Thyroid gland (tissue), 4 donors: ENCODE results near the gene KREMEN1. TPM values are rescaled to one million over a fixed set of nuclear protein-coding genes. Genes with fewer than 3 reads are reported as not detected.
A peak's percentile ranks its signal among the peaks of the same experiment; 100 is the strongest.

Experiments used
- DNase-seq, 2 donors: peaks; one replicate each; pipeline ENCODE4 v3.0.0-alpha.2; 2019
- H3K27ac ChIP-seq, 3 donors: fragments of 200-600 bp; sonication (generic); 1 replicate in 2 of 3; 2 replicates in 1 of 3; pipeline ENCODE4 v1.5.1; 2016 to 2019; ENCODE audit warnings: mild to moderate bottlenecking in 1 of 3, moderate library complexity in 1 of 3
- H3K27me3 ChIP-seq: fragments of 200-600 bp; sonication (generic); one replicate; pipeline ENCODE4 v1.5.1; 2019
- H3K36me3 ChIP-seq, 2 donors: fragments of 200-600 bp; sonication (generic); one replicate each; pipeline ENCODE4 v1.5.1; 2016 to 2019
- H3K4me1 ChIP-seq, 2 donors: fragments of 200-600 bp; sonication (generic); one replicate each; pipeline ENCODE4 v1.5.1; 2017 to 2019
- H3K4me3 ChIP-seq, 3 donors: fragments of 200-600 bp; sonication (generic); replicated peaks in 1 of 3; 1 replicate in 2 of 3; 2 replicates in 1 of 3; pipeline ENCODE4 v1.5.1; 2016; ENCODE audit warnings: mild to moderate bottlenecking in 1 of 3
- H3K9me3 ChIP-seq: fragments of 200-600 bp; sonication (generic); one replicate; pipeline ENCODE4 v1.5.1; 2017
- POLR2A ChIP-seq, 2 donors: fragments of 450-650 bp; IDR thresholded peaks; one replicate each; pipeline ENCODE4 v1.6.1; 2017; ENCODE audit warnings: antibody characterized with exemption in 2 of 2, mild to moderate bottlenecking in 2 of 2, moderate library complexity in 1 of 2
- WGBS, 2 donors: methylation state at CpG; one replicate each; pipeline ENCODE4 v1.1.5; 2017; 5-methylcytosine and 5-hydroxymethylcytosine counted together
- intact Hi-C: fragments of 100-400 bp; cut with DNase I; formaldehyde crosslinking; loops from one replicate; pipeline ENCODE4 v1.15.1; 2023
- total RNA-seq, 4 donors: library from RNA; depleted of rRNA; stranded (reverse); fragments of >200 nt; gene quantifications; one replicate each; pipeline ENCODE4 v1.2.3, GENCODE V29; 2016
- TF ChIP-seq, protein P1 (sequence below), 6 experiments: fragments of 200-600 bp in 3 of 6; fragments of 450-650 bp in 3 of 6; sonication (generic) in 3 of 6; IDR thresholded peaks; one replicate each; pipeline ENCODE4 v1.5.1; 2016 to 2019; ENCODE audit warnings: antibody characterized with exemption in 6 of 6, mild to moderate bottlenecking in 2 of 6, inconsistent platforms in 1 of 6, moderate library complexity in 1 of 6

The KREMEN1 gene
- total RNA-seq, 4 donors from 2014 or later, result 18.1 to 27.1 (median 25.6) TPM

DNA sequence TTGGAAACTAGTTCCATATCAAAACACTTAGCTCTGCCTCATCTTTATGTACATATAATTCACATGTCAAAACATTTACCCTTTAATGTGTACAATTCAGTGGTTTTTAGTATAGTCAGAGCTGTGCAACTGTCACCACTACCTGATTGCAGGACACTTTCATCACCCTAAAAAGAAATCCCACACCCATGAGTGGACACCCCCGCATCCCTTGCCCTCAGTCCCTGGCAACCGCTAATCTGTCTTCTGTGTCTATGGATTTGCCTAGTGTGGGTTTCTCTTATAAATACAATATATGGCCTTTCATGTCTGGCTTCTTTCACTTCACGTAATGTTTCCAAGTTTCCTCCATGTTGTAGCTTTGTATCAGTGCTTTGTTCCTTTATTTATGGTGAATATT is 124.3 kb downstream of the KREMEN1 start:
- Histone ChIP-seq H3K4me1 (no peaks in the 10 kb centered on the region), H3K9me3 (no peaks in the 10 kb centered on the region), H3K27ac (no peak overlapping the region), H3K27me3 (no peaks in the 10 kb centered on the region), H3K4me3 (no peak overlapping the region), H3K36me3 (no peaks in the 10 kb centered on the region)
- no peak for DNase-seq
- TF ChIP-seq, protein P1, sequence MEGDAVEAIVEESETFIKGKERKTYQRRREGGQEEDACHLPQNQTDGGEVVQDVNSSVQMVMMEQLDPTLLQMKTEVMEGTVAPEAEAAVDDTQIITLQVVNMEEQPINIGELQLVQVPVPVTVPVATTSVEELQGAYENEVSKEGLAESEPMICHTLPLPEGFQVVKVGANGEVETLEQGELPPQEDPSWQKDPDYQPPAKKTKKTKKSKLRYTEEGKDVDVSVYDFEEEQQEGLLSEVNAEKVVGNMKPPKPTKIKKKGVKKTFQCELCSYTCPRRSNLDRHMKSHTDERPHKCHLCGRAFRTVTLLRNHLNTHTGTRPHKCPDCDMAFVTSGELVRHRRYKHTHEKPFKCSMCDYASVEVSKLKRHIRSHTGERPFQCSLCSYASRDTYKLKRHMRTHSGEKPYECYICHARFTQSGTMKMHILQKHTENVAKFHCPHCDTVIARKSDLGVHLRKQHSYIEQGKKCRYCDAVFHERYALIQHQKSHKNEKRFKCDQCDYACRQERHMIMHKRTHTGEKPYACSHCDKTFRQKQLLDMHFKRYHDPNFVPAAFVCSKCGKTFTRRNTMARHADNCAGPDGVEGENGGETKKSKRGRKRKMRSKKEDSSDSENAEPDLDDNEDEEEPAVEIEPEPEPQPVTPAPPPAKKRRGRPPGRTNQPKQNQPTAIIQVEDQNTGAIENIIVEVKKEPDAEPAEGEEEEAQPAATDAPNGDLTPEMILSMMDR (IDR thresholded peaks at IDR 0.05), result no peak
- TF ChIP-seq POLR2A (IDR thresholded peaks at IDR 0.05), result no peak
- intact Hi-C loops, result no loop called here
- WGBS, 2 donors, result 97 to 99% methylated on average over 3 of the region's 3 CpGs

DNA sequence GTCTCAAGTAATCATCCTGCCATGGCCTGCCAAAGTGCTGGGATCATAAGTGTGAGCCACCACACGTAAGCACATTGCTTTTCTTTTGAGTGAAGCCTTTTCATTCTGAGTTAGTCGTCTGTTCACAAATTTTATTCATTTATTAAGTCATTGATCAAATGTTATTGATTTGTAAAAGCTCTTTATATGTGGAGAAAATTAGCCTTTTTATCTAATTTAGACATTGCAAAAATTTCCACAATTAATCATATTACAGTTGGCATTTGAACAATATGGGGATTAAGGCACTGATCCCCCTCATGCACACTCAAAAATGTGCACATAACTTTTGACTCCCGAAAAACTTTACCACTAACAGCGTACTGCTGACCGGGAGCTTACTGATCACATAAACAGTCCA is 125.4 kb downstream of the KREMEN1 start:
- Histone ChIP-seq H3K4me3 (no peak overlapping the region), H3K4me1 (peaks cover 0 to 7% of the 10 kb centered on the region in 2 donors), H3K36me3 (no peaks in the 10 kb centered on the region), H3K9me3 (no peaks in the 10 kb centered on the region), H3K27ac (no peak overlapping the region), H3K27me3 (no peaks in the 10 kb centered on the region)
- WGBS, 2 donors, result 96 to 97% methylated on average over 5 of the region's 5 CpGs
- no peak for TF ChIP-seq POLR2A (IDR thresholded peaks at IDR 0.05)
- DNase-seq, result no peak
- intact Hi-C loops, result no loop called here

DNA sequence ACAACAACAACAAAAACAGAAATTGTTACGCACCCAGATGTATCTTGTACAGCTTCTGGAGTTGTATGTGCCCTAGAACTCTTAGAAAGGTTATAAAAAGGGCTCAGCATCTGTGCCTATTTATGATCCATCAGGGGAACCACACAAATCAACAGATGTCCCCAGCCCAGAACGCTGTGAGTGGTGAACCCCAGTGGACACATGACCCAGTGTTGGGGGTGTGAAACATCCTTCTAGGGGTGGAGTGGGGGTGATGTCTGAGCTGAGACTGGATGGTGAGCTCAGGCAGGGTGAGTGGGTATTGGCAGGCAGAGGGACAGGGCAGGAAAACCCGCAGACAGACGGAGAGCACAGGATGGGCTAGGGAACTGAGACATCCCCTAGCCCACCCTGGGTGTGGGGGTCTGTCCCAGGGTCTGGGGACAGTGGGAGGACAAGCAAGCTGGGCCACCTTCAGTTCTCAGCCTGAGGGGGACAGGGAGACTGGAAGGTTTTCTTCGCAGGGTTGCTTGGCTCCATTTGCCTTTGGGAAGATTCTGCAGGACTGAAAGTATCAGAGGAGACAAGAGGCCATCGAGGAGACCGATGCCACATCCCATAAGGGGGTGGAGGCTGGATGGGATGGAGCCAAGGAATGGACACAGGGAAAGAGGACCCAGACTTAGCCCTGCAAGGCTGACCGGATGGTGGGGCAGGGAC is 127.0 kb downstream of the KREMEN1 start:
- Histone ChIP-seq H3K36me3 (no peaks in the 10 kb centered on the region), H3K9me3 (no peaks in the 10 kb centered on the region), H3K4me1 (peaks cover 0 to 7% of the 10 kb centered on the region in 2 donors), H3K27me3 (no peaks in the 10 kb centered on the region), H3K4me3 (no peak overlapping the region), H3K27ac (no peak overlapping the region)
- intact Hi-C loops, result no loop called here
- WGBS, 2 donors, result 83 to 88% methylated on average over 8 of the region's 8 CpGs
- TF ChIP-seq, protein P1 (IDR thresholded peaks at IDR 0.05), result no peak
- TF ChIP-seq POLR2A (IDR thresholded peaks at IDR 0.05), result no peak
- no peak for DNase-seq

DNA sequence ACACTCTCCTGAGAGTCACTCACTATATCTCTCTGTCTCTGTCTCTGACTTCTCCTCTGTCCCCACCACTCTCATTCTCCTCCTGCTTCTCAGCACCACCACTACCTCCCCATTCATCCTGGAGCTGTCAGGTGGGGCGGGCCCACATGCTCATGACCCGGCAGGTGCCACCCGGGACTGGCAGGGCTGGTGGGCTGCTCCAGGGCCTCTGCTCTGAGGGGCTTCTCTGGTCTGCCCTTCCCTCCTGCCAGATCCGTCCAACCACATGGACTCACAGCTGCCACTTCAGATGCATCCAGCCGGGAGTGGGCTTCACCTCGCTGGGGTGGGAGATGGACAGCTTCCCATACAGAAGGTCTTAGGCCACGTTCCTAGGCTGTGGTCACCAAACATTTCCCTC is 128.1 kb downstream of the KREMEN1 start:
- Histone ChIP-seq H3K27me3 (no peaks in the 10 kb centered on the region), H3K9me3 (no peaks in the 10 kb centered on the region), H3K27ac (no peak overlapping the region), H3K4me1 (peaks cover 0 to 12% of the 10 kb centered on the region in 2 donors), H3K36me3 (no peaks in the 10 kb centered on the region), H3K4me3 (no peak overlapping the region)
- TF ChIP-seq POLR2A (IDR thresholded peaks at IDR 0.05), result no peak
- TF ChIP-seq, protein P1 (IDR thresholded peaks at IDR 0.05), result no peak
- no peak for DNase-seq
- 96 to 100% methylated on average over 6 to 7 of the region's 7 CpGs for WGBS, 2 donors
- intact Hi-C loops, result no loop called here

DNA sequence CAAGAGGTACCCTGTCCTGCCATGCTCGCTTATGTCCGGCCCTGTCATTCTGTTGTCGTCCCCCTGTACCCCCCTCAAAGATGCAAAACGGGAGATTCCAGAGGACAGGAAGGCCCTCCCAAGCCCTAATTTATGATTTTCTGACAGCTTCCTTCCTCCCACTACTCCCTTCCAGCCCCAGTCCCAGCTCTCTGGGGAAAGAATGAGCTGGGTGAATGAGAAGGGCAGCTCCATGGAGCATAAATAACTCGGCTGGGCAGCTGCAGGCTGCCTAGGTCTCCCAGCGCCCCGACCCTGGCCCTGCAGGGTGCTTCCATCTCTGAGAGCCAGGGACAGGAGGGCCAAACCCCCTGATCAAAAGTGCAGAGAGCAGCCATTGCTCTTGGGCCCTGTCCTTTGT is 128.9 kb downstream of the KREMEN1 start:
- H3K9me3 ChIP-seq, result no peaks in the 10 kb centered on the region
- H3K27me3 ChIP-seq, result no peaks in the 10 kb centered on the region
- TF ChIP-seq, protein P1 (IDR thresholded peaks at IDR 0.05), result no peak
- no peak for TF ChIP-seq POLR2A (IDR thresholded peaks at IDR 0.05)
- intact Hi-C loops, result no loop called here
- peaks cover 8 to 17% of the 10 kb centered on the region in 2 donors for H3K4me1 ChIP-seq
- no peaks in the 10 kb centered on the region for H3K36me3 ChIP-seq
- no peak overlapping the region for H3K4me3 ChIP-seq
- no peak for DNase-seq
- peak overlapping the region; percentile 35 to 63 (median 57) for H3K27ac ChIP-seq
- WGBS, 2 donors, result 78 to 87% methylated on average over 7 of the region's 7 CpGs
